Activated CD4-positive, CD25-positive, alpha-beta regulatory T cell (primary cell): ENCODE measurements around the gene TAX1BP1.

Source experiments
- DNase-seq, 4 experiments: peaks; one replicate each; lab custom pipeline; 2025; lab: John Stamatoyannopoulos, UW

The TAX1BP1 gene

GRCh38 chr7:27781188-27781587 lies 41.2 kb downstream of the TAX1BP1 start:
- DNase-seq, result no peak

GRCh38 chr7:27782849-27783248 lies 42.9 kb downstream of the TAX1BP1 start:
- DNase-seq, result no peak

GRCh38 chr7:27784399-27785053 lies 44.6 kb downstream of the TAX1BP1 start:
- DNase-seq, result no peak

GRCh38 chr7:27788437-27788836 lies 48.5 kb downstream of the TAX1BP1 start:
- DNase-seq, result no peak

GRCh38 chr7:27793780-27794179 lies 53.8 kb downstream of the TAX1BP1 start:
- DNase-seq, result no peak

GRCh38 chr7:27795977-27796376 lies 56.0 kb downstream of the TAX1BP1 start:
- DNase-seq, result no peak

- no peak for DNase-seq
Measured at GRCh38 chr7:27799212-27799611, 59.2 kb downstream of the TAX1BP1 start.

- DNase-seq, result no peak
Measured at GRCh38 chr7:27802999-27803398, 63.0 kb downstream of the TAX1BP1 start.

GRCh38 chr7:27804139-27804538 lies 64.2 kb downstream of the TAX1BP1 start:
- no peak for DNase-seq

- no peak for DNase-seq
Measured at GRCh38 chr7:27808626-27809025, 68.7 kb downstream of the TAX1BP1 start.

- no peak for DNase-seq
Measured at GRCh38 chr7:27810186-27810585, 70.2 kb downstream of the TAX1BP1 start.

GRCh38 chr7:27812706-27813105 lies 72.7 kb downstream of the TAX1BP1 start:
- no peak for DNase-seq

GRCh38 chr7:27822245-27822644 lies 82.3 kb downstream of the TAX1BP1 start:
- DNase-seq, result no peak

GRCh38 chr7:27825891-27826290 lies 85.9 kb downstream of the TAX1BP1 start:
- no peak for DNase-seq

GRCh38 chr7:27826357-27826756 lies 86.4 kb downstream of the TAX1BP1 start:
- DNase-seq, result no peak

- no peak for DNase-seq
Measured at GRCh38 chr7:27834179-27834921, 94.4 kb downstream of the TAX1BP1 start.

- DNase-seq, result no peak
Measured at GRCh38 chr7:27835376-27835775, 95.4 kb downstream of the TAX1BP1 start.

- no peak for DNase-seq
Measured at GRCh38 chr7:27836536-27836935, 96.6 kb downstream of the TAX1BP1 start.

GRCh38 chr7:27839099-27839498 lies 99.1 kb downstream of the TAX1BP1 start:
- no peak for DNase-seq

- peak; percentile 3 to 7 (median 4) for DNase-seq
Measured at GRCh38 chr7:27840313-27840712, 100.4 kb downstream of the TAX1BP1 start.

GRCh38 chr7:27840760-27841364 lies 100.9 kb downstream of the TAX1BP1 start:
- DNase-seq, result no peak

GRCh38 chr7:27842094-27842692 lies 102.2 kb downstream of the TAX1BP1 start:
- DNase-seq, result no peak

GRCh38 chr7:27842851-27843250 lies 102.9 kb downstream of the TAX1BP1 start:
- DNase-seq, result no peak
